ENCODE data around the gene RACGAP1.

RACGAP1 gene

DNA sequence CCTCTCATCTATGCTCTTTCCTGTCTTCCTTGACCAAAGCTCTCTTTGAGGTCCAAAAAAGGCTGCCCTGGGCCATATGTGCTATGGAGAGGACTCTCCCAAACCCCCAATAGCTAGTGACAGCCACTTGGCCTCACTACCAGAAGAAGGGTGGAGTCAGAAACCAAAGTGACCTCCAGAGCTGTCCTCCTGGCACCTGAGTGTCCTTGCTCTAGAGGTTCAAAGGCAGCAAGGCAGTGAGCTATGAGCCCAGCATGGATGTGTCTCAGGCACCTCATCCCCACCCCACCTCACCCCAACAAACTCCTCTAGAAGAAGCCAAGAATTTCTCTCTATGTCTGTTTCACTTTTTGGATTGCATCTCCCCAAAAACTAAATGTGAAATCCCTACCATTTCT is 67.7 kb downstream of the RACGAP1 start:
- Histone ChIP-seq H3K4me3 (ENCODE audit: low read depth, low read length) (no peak overlapping the region), H3K9ac (ENCODE audit: low read length) (no peak overlapping the region), H3K36me3 (ENCODE audit: control insufficient read depth, insufficient read depth, low read length) (no peaks in the 10 kb centered on the region), H3K27me3 (ENCODE audit: control insufficient read depth, insufficient read depth, low read length) (peaks cover 84% of the 10 kb centered on the region), H3K4me1 (ENCODE audit: control insufficient read depth, insufficient read depth, low read length) (peaks cover 17% of the 10 kb centered on the region), H3K9me3 (ENCODE audit: control insufficient read depth, insufficient read depth, low read depth, low read length) (no peaks in the 10 kb centered on the region), H3K27ac (ENCODE audit: low read depth, low read length) (no peak overlapping the region)

DNA sequence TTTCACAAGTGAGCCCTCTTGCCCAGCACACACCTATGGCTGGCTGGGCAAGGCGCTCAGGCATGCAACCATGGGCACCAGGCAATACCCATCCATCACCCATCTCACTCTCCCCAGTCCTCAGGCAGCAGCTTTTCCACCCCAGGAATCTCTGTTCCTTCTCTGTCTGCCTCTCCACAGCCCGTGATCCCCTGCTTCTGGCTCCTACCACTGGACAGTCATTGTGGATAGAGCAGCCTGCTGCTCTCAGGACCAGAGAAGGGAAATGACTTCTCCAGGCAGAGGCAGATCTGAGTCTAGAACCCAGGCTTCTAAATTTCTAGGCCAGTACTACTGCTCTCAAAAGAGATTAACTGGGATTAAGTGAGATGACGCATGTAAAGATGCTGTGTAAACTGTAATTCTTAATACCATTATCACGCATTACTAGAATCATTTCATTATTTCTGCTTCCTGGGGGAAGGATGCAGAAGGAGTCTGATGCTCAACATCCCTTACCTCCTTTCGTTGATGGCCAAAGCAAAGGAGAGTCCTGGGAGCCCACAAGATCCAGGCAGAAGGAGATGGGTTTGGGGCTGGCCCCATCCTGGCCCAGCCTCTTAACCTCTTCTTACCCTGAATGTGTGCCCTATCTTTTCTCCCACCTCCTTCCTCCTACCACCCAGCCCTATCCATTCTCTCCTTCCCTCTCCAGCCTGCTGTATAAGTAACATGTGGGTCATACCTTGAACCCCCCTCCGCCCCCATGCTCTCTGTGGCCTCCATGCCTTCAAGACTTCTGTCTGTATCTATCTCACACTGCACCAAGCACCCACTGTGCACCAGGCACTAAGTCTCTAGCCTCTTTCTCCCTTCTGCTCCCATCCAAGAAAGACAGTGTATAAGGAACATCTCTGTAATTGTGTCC is 68.4 kb downstream of the RACGAP1 start:
- Histone ChIP-seq H3K36me3 (ENCODE audit: control insufficient read depth, insufficient read depth, low read length) (no peaks in the 10 kb centered on the region), H3K9ac (ENCODE audit: low read length) (no peak overlapping the region), H3K9me3 (ENCODE audit: control insufficient read depth, insufficient read depth, low read depth, low read length) (no peaks in the 10 kb centered on the region), H3K27me3 (ENCODE audit: control insufficient read depth, insufficient read depth, low read length) (peaks cover 77% of the 10 kb centered on the region), H3K27ac (ENCODE audit: low read depth, low read length) (no peak overlapping the region), H3K4me3 (ENCODE audit: low read depth, low read length) (no peak overlapping the region), H3K4me1 (ENCODE audit: control insufficient read depth, insufficient read depth, low read length) (peaks cover 17% of the 10 kb centered on the region)

DNA sequence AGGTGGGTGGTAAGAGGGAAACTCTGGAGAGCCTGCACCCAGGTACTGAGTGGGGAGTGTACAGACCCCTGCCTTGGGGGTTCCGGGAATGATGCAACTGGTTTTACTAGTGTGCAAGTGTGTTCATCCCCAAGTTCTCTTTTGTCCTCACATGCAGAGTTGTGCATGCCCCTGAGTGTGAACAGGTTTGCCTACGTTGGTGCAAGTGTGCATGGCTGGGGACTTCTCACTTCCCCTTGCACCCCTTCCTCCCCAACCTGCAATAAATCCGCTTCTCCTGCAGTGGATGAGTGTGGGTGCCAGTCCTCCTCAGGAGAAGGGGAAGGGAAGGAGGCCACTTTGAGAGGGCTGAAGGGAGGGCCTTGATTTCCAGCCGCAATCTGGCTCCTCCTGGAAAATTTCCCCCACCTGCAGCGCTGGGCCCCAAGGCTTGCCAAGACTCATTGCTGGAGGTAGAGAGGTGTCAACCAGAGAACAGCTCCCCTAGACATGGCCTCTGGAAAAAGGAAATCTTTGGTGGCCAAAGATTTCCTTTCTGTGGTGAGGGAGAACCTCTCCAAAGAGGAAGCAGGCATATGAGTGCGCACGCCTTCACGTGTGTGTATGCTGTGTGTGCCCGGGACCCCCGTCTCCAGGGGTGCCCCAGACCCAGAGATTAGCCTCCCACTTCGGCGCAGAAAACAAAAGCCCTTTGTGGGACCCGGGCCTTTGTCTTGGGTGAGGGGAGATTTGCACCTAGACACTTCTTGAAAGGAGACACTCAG is 69.2 kb downstream of the RACGAP1 start:
- Histone ChIP-seq H3K27ac (ENCODE audit: low read depth, low read length) (no peak overlapping the region), H3K9ac (ENCODE audit: low read length) (no peak overlapping the region), H3K36me3 (ENCODE audit: control insufficient read depth, insufficient read depth, low read length) (no peaks in the 10 kb centered on the region), H3K4me1 (ENCODE audit: control insufficient read depth, insufficient read depth, low read length) (peaks cover 17% of the 10 kb centered on the region), H3K4me3 (ENCODE audit: low read depth, low read length) (no peak overlapping the region), H3K9me3 (ENCODE audit: control insufficient read depth, insufficient read depth, low read depth, low read length) (no peaks in the 10 kb centered on the region), H3K27me3 (ENCODE audit: control insufficient read depth, insufficient read depth, low read length) (peaks cover 71% of the 10 kb centered on the region)

DNA sequence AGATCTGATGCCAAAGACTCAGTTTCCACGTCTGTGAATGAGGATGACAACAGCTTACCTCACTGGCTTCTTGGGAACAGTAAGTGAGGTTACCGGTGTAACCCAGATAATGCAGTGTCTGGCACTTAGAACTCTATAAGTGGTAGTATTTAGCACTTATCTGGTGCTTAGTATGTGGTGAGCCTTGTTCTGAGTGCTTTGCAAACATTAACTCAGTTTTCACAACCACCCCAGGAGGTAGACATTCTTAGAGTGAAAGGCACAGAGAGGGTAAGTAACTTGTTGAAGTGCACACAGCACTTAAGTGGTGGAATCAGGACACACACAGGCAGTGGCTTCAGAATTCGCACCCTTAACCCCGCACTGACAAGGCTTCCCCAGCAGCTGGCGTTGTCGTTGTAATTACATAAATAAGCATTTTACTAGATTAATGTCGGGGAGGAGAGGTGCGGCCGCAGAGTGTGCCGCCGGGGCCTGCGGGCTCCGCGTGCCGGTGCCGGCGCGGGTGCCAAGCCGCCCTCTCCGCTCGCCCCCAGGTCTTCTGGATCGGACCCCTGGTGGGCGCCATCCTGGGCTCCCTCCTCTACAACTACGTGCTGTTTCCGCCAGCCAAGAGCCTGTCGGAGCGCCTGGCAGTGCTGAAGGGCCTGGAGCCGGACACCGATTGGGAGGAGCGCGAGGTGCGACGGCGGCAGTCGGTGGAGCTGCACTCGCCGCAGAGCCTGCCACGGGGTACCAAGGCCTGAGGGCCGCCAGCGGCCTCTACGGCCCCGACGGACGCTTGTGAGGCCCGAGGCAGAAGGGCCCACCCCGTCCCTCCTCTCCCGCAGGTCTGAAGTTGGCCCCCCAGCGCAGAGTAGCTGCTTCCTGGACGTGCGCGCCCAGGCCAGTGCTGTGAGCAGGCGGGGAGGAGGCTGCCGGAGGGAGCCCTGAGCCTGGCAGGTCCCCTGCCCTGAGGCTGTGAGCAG is 70.1 kb downstream of the RACGAP1 start:
- H3K27ac ChIP-seq (ENCODE audit: low read depth, low read length): no peak overlapping the region
- no peaks in the 10 kb centered on the region for H3K36me3 ChIP-seq (ENCODE audit: control insufficient read depth, insufficient read depth, low read length)
- peaks cover 62% of the 10 kb centered on the region for H3K27me3 ChIP-seq (ENCODE audit: control insufficient read depth, insufficient read depth, low read length)
- H3K9ac ChIP-seq (ENCODE audit: low read length): no peak overlapping the region
- H3K4me1 ChIP-seq (ENCODE audit: control insufficient read depth, insufficient read depth, low read length): peaks cover 14% of the 10 kb centered on the region
- no peaks in the 10 kb centered on the region for H3K9me3 ChIP-seq (ENCODE audit: control insufficient read depth, insufficient read depth, low read depth, low read length)
- H3K4me3 ChIP-seq (ENCODE audit: low read depth, low read length): peak overlapping the region; percentile 0; the same call in 1 of the 2 replicates

DNA sequence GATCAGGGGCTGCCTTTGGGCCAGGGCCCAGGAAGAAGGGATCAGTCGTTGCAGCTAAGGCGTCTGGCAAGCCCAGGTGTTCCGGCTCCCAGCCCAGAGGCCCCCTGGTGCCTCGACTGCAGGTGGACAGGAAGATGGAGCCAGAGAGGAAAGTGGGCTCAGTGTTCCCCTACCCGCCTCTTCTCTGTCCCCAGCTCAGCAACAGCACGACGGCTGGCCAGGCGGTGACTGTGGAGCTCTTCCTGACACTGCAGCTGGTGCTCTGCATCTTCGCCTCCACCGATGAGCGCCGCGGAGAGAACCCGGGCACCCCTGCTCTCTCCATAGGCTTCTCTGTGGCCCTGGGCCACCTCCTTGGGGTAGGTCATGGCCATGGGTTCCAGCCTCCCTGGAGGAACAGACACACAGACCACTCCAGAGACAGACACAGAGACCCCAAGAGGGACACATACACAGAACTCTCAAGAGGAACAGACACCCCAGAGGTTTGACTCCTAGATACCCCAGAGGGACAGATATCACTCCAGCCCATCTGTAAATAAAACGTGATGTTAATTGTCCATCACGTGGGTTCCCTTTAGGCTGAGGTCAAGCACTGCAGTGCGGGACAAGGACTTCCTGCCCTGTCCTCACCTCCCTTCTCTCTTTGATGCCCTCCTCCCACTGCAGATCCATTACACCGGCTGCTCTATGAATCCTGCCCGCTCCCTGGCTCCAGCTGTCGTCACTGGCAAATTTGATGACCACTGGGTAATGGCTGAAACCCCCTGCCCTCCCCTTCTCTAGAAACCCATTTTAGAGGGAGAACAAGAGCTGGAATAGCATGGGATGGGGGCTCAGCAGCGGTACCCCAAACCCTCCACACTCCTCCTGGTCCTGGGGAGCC is 71.1 kb downstream of the RACGAP1 start:
- Histone ChIP-seq H3K4me3 (ENCODE audit: low read depth, low read length) (no peak overlapping the region), H3K27me3 (ENCODE audit: control insufficient read depth, insufficient read depth, low read length) (peaks cover 52% of the 10 kb centered on the region), H3K27ac (ENCODE audit: low read depth, low read length) (no peak overlapping the region), H3K9me3 (ENCODE audit: control insufficient read depth, insufficient read depth, low read depth, low read length) (no peaks in the 10 kb centered on the region), H3K36me3 (ENCODE audit: control insufficient read depth, insufficient read depth, low read length) (no peaks in the 10 kb centered on the region), H3K9ac (ENCODE audit: low read length) (no peak overlapping the region), H3K4me1 (ENCODE audit: control insufficient read depth, insufficient read depth, low read length) (peaks cover 5% of the 10 kb centered on the region; the same call in 1 of the 2 replicates)

DNA sequence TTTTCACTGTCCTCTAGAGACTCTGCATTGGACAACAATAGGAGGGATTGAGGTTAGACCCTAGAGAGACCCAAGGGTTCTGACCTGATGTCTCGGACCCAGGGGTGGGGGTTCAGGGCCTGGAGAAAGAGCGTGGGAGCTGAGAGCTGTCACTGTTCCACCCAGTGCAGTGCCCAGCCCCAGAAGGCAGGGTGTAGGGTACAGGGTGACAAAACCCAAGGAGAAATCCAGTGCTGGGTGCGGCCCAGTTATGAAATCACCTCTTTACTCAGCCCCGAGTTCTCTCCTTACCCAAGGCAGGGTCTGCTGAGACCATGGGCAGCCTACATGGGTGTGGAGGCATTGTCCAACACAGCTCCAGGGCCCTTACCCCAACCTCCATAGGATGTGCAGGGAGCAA is 72.1 kb downstream of the RACGAP1 start:
- no peak overlapping the region for H3K27ac ChIP-seq (ENCODE audit: low read depth, low read length)
- H3K27me3 ChIP-seq (ENCODE audit: control insufficient read depth, insufficient read depth, low read length): peaks cover 42% of the 10 kb centered on the region
- no peaks in the 10 kb centered on the region for H3K36me3 ChIP-seq (ENCODE audit: control insufficient read depth, insufficient read depth, low read length)
- H3K4me3 ChIP-seq (ENCODE audit: low read depth, low read length): no peak overlapping the region
- H3K9ac ChIP-seq (ENCODE audit: low read length): no peak overlapping the region
- peaks cover 5% of the 10 kb centered on the region; the same call in 1 of the 2 replicates for H3K4me1 ChIP-seq (ENCODE audit: control insufficient read depth, insufficient read depth, low read length)
- no peaks in the 10 kb centered on the region for H3K9me3 ChIP-seq (ENCODE audit: control insufficient read depth, insufficient read depth, low read depth, low read length)

DNA sequence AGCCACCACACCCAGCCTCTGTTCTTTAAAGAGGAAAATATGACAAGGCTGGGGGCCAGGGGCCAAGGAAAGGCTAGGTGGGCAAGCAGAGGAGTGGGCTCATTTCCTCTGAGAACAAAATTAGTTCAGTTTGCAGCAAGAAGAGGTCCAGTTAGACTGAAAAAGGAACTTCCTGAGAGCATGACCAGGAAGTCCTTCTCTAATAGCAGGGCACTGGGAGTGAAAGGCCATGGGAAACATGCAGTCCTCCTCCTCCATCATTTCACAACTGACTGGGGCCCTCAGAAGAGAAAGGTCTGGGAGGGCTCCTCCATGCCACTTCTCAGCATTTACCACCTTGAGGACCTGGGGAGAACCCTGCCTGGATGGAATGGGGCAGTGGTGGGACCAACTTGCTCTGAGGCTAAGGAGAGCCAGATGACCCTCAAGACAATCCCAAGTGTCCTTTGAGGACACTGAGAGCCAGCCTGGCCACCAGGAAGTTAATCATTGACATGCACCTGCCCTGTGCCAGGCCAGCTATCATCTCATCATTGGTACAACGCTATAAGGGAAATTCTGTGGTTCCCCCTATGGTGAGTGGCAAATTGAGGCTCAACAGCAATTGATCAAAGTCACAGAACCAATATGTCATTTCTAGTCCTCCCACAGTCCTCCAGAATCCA is 72.8 kb downstream of the RACGAP1 start:
- Histone ChIP-seq H3K27me3 (ENCODE audit: control insufficient read depth, insufficient read depth, low read length) (peaks cover 35% of the 10 kb centered on the region), H3K4me3 (ENCODE audit: low read depth, low read length) (no peak overlapping the region), H3K27ac (ENCODE audit: low read depth, low read length) (no peak overlapping the region), H3K4me1 (ENCODE audit: control insufficient read depth, insufficient read depth, low read length) (peaks cover 5% of the 10 kb centered on the region; the same call in 1 of the 2 replicates), H3K36me3 (ENCODE audit: control insufficient read depth, insufficient read depth, low read length) (no peaks in the 10 kb centered on the region), H3K9ac (ENCODE audit: low read length) (no peak overlapping the region), H3K9me3 (ENCODE audit: control insufficient read depth, insufficient read depth, low read depth, low read length) (no peaks in the 10 kb centered on the region)

DNA sequence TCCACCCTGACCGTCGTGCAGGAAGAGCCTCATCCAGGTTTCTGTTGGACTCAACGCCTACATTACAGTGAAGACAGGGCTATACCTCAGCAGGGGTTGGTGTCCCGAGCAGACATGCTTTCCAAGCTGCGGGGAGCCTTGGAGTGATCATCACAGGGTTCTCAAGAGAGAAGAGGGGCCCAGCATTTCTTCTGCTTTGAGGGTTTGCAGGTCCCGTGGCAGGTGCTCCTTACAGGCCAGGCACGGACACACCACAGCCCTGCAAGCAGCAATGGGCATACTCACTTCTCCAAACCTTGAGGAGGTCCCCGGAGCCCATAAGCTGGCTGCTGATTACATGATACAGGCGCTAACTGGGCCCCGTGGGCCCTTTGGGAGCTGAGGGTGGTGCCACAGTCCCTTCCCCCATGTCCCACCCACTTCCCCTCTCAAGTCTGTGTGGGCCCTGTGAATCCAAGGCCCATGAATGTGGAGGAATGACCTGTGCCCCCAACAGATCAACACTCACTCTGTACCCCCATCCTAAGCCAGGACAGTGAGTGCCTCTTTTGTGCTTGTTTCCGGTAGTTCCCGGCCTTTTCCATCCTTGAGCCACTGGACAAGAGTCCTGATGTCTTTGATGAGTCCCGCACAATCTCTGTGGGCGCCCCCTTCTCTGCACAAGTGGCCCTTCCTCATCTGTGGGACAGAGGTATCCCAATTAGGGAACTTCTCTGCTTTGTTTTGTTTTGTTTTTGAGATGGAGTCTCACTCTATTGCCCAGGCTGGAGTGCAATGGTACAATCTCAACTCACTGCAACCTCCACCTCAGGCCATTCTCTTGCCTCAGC is 73.7 kb downstream of the RACGAP1 start:
- peaks cover 26% of the 10 kb centered on the region for H3K27me3 ChIP-seq (ENCODE audit: control insufficient read depth, insufficient read depth, low read length)
- peaks cover 5% of the 10 kb centered on the region; the same call in 1 of the 2 replicates for H3K4me1 ChIP-seq (ENCODE audit: control insufficient read depth, insufficient read depth, low read length)
- H3K36me3 ChIP-seq (ENCODE audit: control insufficient read depth, insufficient read depth, low read length): no peaks in the 10 kb centered on the region
- H3K9me3 ChIP-seq (ENCODE audit: control insufficient read depth, insufficient read depth, low read depth, low read length): no peaks in the 10 kb centered on the region
- H3K9ac ChIP-seq (ENCODE audit: low read length): no peak overlapping the region
- H3K4me3 ChIP-seq (ENCODE audit: low read depth, low read length): no peak overlapping the region
- no peak overlapping the region for H3K27ac ChIP-seq (ENCODE audit: low read depth, low read length)
